HT-29 (cell line): ENCODE results near the gene AKR7A2. TPM values are rescaled to one million over a fixed set of nuclear protein-coding genes. Genes with fewer than 3 reads are reported as not detected.

ENCODE experiments used
- DNase-seq: peaks from one replicate; pipeline ENCODE4 v3.0.0-alpha.2; 2015; ENCODE audit warnings: low spot score
- total RNA-seq: library from RNA; depleted of rRNA; stranded (reverse); fragments of >200 nt; shearing (Covaris generic); gene quantifications from 2 replicates; pipeline ENCODE4 v1.2.3, GENCODE V29; 2014; rRNA removed

Gene AKR7A2
- 202 and 211 TPM in 2 replicates for total RNA-seq

DNA sequence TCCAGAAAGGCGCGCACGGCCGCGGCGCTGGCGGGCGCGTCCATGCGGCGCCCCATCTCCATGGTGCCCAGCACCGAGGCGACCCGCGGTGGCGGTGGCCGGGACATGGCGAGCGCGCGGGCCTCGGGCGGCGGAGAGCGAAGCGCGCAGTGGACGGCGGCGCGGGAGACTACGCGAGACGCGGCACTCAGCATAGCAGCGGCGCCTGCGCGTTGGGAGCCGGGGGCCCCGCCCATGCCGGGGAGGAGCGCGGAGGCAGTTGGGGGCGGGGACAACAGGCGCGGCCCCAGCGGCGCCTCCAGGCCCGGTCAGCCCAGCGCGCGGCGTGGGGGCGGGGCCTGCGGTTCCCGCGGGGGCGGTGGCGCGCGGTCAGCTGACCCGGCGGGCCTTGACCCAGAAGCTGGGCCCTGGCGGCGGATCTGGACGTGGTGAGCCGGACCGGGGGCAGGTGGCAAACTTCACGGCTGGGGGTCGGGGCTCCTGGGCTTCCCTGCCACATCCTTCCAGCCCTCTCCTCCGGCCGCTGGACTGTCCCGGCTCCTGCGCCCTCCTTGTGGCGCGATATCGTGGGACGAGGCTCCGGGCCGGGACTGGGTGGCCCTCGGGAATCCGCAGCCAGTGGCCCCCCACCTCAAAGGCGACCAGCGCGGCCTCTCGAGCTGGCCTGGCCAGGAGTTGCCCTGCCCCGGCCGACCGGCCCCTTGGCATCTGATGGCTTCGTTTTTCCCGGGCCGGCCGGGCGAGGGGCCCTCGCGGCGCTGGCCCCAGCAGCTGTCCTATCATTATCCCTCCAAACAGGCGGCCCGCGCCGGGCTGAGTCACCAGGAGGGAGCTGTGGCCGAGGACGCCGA, at the start of gene AKR7A2, which contains the start of gene SLC66A1:
Gene AKR7A2, minus strand, starts transcription at position 214 of the 851 bp plus-strand sequence. Its CDS starts 20 bp downstream, at position 194.
Gene SLC66A1, plus strand, starts transcription at position 396 of the 851 bp plus-strand sequence. CDS start 5,352 bp downstream, outside the sequence.
- DNase-seq: peak; percentile 95

DNA sequence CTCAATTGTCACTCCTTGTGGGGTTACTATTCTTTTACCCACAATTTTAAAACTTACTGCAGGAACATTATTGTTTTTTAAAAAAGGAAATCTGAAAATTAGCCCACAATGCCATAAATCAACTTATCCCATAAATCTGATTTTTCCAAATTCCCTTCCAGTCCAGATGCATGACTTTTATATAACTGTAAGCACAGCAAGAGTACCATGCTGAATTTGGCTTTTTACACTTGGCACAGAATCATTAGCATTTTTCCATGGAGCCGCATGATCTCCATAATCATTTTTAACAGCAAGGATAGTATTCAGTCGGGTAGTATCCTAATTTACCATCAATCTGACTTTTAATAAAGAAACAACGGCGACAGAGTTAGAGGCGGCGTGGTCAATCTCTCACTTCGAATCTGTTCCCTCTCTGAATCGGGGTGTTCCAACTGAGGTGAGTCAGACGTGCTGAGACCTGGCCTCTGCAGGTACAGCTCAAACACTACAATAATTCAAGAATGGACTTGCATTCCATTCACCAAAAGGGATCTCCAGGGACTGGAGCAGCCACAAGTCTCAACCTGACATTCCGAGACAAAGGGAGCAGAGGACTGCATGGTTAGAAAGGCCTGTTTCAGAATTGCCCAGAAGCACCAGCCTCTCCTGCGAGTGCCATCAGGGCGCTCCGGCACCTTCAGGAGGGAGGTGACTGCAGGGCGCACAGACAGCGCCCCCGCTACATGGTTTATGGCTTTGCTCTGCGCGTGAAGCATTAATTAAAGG, 49.1 kb upstream of the AKR7A2 start:
- no peak for DNase-seq

DNA sequence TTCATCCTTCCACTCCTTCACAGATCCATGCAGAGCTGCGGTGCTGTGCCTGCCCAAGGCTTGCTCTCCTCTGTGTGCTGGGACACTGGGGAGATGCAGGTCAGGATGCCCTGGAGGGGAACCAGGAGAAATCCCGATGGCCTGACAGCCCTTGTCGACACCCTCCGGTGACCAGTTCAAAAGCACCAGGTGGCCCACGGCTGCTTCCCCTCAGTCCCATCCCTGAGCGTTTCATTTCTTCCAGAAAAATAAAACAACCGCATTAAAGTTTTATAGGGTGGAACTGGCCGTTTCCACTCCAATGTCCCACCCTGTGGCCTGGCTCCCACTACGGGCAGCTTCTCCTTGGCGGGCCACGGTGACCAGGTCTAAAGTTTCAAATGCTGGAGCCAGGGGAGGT, 48.5 kb upstream of the AKR7A2 start:
- no peak for DNase-seq

DNA sequence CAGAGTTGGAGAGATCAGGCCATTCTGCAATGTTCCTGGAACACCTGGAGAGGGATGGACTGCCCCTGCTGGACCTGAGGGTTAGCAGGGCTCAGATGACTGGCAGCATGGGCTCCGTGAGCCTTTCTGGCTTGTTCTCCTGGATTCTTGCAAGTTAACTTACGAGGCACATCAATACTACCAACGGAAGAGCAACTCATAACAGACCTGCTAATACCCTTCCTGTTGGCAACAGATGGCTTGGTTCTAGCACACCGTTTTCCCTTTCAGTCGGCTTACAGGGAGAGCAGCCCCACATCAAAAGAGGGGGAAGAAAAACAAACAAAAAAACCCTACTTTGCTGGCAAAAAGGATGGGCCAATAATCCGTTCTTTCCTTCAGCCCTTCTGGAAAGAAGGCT, 48.1 kb upstream of the AKR7A2 start:
- no peak for DNase-seq

DNA sequence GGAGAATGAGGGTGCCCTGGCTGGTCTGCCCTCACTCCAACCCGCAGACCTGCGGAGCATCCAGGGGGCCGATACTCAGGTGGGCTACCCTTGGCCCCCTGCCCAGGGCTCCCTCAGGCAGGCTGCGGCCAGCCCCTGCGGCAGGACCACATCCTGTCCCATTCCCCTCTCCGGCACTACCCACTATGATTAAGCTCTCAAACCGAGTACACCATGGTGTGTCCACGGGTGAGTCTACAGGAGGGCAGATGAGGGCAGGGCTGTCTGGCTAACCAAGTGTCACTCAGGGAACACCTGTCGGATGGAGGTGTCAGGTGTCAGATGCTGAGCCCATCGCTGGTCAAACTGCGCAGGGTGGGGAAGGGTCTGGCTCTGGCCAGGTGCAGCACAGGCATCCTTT, 47.4 kb upstream of the AKR7A2 start:
- DNase-seq: no peak

DNA sequence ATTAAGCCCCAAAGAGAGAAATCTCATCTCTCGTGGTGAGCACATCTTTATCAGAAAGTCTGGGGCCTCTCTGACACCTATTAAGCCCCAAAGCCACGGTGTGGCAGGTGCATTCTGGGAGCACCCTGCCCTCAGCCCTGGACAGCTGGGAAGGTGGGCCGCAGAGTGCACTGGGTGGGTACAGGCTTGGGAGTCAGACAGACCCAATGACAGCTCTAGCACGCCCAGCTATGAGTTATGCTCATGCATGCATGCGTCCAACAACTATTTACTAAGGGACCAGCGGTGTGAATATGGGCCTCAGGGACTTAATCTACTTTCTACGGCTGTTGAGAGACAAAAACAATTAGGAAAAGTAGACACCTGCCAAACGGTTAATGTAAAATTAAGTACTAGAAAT, 46.8 kb upstream of the AKR7A2 start:
- DNase-seq: no peak

DNA sequence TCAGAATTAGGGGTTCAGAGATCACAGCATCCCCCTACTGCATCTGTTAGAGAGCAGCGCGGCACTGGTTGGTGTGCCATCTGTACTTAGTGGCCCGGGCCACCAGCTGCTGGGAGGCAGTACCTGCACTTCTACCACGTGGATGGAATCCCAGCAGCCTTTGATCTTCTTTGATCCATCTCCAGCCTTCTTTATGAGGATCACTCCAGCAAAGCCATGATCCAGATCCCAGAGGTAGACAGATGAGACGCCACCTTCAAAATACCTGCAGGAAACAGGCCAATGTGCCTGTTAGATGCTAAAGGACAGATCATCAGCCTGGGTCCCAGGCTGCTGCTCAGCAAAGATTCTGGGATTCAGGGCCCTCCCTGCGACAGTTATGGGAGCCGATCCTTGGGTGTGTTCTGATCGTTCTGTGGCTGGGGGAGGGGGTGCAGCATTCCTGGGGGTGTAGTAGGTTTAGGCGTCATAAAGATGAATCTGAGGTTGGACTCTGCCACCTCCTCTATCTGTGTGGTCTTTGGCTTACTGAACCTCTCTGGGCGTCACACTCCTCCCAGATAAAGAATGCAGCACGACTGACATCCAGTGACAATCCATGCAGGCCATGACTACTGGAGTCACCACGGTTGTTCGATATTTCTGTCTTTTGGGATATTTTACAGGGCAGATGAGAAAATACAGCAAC, 45.5 kb upstream of the AKR7A2 start:
- no peak for DNase-seq

DNA sequence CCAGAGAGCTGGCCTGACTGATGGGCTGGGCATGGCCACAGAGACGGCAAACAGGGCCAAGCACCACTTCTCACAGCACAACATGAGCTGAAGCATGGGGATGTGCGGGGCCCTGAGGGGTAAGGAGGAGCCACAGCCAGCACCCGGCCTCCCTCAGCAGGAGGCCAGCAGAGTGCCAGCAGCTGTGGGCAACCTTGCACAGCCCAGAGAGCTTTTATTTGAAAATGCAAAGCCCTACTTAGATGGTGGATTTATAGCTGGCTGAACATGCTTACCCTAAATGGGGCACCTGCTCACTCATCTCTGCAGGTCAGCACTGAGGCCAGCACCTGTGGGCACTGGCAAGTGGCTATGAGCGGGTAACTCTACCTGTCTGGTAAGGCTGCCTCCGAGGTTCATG, 44.3 kb upstream of the AKR7A2 start:
- no peak for DNase-seq

DNA sequence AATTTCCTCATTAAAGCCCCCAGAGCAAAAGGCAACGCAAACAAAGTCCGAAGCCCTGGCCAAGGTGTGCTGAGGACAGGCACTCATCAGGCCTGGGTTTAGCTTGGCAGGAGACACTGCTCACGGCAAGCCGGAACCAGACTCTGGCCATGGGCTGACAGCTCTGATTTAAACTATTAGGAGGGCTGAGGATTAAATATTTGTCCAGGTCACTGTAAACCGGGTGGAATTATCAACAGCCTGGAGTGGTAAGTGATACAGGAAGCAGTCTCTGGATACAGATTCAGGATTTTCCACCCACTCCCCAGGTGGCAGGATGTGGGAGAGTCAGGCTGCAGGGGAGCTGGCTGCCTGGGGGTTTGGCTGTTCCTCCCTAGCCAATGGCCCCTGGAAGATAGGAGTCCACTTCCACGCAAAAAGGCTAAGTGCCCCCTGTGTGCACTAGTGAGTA, 42.6 kb upstream of the AKR7A2 start:
- DNase-seq: no peak

DNA sequence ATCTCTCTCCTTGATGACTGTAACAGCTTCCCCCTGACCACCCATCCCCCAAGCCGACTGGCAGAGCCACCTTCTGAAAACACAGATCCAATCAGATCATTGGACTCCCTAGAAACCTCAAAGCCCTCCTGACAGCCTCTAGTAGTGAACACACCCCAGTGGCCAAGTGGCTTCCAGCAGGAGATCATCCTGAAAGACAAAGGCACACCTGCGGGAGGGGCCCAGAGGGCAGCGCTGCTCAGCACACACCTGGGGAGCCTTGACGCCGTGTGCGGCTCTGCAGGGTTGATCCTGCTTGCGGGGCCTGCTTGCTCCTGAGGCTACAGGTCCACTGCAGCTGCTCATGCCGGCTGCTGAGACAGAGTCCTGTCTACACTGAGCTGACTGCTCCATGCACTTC, 41.7 kb upstream of the AKR7A2 start:
- DNase-seq: no peak

DNA sequence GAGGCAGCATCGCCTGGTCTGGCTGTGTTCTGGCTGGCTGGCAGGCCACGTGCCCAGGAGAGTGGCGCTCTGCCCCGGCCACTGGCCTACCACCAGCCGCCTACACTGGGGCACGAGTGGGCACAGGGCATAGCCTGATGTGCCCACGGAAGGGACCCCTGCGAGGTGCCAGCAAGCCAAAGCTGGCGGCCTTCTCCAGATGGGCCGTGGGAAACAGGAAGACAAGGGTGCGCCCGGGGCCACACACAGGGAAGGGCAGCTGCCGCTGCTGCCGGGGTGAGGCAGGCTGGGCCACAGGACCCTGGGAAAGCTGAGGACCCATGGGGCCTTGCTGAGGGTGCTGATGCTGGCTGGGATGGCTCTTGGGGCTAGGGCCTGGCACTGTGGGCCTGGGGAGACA, 40.9 kb upstream of the AKR7A2 start:
- no peak for DNase-seq

DNA sequence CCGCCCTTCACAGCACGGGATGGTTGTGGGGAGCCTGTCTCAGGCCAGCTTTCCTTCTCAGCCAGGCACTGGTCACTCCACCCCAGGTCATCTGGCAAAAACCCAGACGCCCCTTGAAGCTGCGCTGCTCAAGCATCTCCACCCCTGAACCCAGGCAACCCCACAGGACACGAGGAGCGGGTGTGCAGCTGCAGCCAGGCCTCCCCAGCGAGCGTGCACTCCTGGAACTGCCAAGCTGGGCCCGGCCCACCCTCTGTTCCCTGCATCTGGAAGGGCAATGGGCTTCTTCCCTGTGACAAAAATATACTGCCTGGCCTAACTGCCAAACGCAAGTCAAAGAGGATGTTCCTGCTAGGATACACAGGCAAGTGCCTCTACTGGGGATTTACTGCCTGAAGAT, 39.9 kb upstream of the AKR7A2 start:
- no peak for DNase-seq

DNA sequence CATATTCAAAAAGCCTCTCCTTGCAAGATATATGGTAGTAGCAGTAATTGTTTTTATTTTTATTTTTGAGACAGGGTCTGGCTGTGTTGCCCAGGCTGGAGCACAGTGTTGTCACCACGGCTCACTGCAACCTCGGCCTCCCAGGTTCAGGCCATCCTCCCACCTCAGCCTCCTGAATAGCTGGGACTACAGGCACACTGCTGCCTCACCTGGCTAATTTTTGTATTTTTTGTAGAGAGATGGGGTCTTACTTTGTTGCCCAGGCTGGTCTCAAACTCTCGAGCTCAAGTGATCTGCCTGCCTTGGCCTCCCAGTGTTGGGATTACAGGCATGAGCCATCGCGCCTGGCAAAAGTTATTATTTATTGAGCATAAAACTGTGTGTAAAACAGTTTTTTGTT, 38.6 kb upstream of the AKR7A2 start:
- DNase-seq: no peak

DNA sequence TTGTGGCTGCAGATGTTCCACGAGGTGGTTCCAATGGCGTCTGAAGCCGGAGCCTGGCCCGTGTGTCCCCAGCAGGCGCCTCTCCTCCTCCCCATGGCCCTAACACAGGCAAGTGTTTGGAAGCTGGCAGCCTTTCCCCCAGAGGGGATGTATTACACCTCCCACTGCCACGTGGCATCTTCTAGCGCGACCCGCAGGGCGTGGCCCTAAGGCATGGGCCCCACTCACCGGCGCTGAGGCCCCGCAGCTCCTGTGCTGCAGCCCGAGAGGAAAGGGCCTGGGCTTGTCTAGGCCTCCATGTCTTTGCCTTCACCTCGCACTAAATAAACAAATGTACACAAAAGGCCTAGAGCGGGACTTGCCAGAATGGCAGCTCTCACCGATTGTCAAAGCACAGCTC, 38.1 kb upstream of the AKR7A2 start:
- DNase-seq: no peak

DNA sequence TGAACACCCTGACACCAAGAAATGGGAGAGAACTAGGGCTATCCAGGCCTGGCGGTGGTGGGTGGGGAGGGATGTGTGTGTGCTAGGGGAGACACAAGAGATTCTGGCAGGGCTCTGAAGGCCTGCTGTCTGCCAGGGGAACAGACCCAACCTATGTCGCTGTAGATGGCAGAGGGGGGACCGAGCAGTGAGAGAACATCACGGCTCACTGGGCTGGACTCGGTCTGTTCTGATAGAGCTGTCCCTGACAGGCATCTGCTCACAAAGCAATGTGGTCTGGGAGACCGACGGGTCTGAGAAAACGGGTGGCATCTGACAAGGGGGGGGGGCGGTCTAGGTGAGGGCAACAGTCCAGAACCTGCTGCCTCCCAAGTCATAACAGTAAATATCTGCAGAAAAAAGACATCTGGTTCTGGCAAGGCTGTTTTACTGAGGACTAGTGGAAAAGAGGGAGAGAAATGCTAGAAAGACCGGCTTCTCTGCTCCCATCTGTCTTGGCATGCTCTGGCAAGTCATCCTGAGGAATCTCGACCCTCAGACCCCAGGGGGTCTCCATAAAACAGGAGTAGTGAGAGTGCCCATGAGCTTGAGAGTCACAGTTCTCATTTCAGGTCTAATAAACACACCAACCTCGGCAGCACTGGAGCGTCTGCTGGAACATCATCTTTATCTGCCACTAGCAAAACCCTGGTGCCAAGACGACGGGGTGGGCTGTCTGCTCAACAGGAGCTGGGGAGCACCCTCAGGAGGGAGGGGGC, 36.7 kb upstream of the AKR7A2 start:
- no peak for DNase-seq

DNA sequence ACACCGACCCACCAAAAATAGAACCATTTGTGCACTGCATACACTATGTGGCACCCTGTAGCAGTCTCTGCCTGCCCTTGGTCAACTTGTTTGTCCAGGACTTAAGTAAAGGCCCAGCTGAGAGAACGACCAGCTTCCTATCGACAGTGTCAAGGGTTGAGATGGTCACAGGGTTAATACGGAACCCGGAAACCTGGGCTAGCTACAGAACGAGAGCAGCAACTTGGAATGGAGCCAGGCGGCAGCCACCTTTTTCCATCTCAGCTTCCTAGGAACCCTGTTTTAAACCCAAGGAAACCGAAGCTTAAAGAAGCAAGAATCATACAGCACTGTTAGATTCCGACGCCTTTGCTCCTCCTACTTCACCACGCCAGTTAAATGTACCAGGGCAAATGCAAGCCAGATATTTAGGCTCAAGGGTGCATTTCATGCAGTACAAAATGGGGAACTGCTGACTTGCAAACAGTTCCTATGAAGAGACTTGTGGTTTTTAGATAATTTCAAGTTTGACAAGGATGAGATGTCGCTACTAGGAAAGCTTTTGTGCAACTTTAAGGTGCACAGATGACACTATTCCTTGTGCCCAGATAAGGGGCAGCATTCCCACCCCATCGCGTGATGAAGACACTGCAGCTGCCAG, 35.7 kb upstream of the AKR7A2 start:
- peak; percentile 49 for DNase-seq

DNA sequence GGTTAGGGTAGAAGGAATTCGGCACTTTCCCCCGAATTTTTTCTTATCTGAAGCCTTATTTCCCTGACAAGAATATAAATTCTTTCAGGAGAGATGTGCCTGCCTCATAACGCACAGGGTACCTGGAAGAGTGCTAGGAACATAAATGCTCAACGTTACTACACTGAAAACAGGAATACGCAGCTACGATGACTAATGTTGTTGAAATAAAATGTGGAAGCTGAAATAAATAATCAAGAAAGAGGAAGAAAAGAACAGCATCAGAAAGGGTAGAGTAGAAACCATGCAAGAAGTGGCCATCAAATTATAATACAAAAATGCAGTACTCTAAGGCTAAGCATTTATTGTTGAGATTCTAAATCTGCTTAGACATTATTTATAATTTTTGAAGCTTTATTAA, 34.1 kb upstream of the AKR7A2 start:
- no peak for DNase-seq

DNA sequence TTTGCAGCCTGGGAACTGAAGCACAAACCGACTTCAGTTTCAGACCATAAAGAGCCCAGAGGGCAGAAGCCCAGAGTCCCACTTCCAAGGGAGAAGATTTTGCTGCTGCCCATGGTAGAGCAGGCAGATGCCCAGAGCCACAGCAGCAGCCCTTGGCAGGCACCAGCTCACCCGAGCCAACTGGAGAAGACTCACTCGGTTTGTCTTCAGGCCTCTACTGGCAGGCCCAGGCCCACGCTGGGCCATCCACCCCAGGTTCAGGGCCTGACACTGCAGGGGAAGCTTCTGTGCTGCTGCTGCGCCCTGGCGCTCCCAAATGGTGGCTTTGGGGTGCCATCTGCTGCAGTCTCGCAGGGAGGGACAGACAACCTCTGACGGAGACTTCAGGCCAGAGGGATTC, 33.4 kb upstream of the AKR7A2 start:
- no peak for DNase-seq

DNA sequence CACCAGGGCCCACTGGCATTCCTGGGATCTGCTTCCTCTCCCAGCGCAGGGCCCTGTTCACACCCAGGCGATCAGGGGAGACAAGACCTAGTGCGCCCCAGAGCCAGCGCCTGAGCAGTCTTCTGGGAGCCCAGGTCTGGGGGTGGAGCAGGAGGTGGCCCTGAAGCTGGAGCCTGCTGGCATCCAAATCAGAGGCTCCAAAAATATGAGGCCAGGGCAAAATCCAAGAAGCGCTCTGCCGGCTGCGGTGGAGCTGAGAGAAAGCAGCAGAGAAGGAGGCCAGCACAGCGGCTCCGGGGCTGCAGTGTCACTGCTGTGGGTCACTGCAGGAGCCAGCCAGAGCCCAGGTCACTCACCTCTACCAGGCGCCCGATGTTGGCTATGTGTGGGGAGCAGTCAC, 32.9 kb upstream of the AKR7A2 start:
- DNase-seq: no peak

DNA sequence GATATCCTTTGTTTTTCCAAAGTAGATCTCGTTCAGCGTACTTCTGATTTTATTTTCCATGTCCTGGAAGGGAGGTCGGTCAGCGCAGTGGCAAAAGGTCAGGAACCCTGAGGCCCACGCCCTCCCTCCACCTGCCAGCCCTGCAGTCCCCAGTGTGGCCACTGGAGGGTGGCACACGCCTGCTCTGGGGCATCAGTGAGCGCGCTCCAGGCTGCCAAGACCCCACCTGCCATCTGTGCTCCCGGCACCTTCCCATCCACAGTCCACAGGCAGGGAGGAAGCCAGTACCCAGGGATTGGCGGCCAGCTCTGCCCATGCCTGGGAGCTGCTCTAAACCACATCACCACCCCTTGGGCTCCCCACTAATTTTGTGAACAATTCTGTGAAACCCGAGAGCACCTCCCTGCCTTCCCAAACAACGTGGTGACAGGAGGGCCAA, 32.4 kb upstream of the AKR7A2 start:
- DNase-seq: peak; percentile 61
